ENCODE results near the gene SEZ6L.

Gene SEZ6L

GRCh38 chr22:26168330-26168851, 871 bp upstream of the SEZ6L start:
- Histone ChIP-seq H3K9me3 (no peaks in the 10 kb centered on the region), H3K4me1 (ENCODE audit: control insufficient read depth in 1 of 2, insufficient read depth in 1 of 2, low read depth in 1 of 2, low read length in 1 of 2) (peaks cover 0 to 6% of the 10 kb centered on the region in 2 experiments), H3K27ac (no peak overlapping the region), H3K36me3 (no peaks in the 10 kb centered on the region), H3K27me3 (peaks cover 98% of the 10 kb centered on the region), H3K4me3 (ENCODE audit: low read depth in 1 of 2, low read length in 1 of 2) (no peak overlapping the region)
- TF ChIP-seq, protein P1, sequence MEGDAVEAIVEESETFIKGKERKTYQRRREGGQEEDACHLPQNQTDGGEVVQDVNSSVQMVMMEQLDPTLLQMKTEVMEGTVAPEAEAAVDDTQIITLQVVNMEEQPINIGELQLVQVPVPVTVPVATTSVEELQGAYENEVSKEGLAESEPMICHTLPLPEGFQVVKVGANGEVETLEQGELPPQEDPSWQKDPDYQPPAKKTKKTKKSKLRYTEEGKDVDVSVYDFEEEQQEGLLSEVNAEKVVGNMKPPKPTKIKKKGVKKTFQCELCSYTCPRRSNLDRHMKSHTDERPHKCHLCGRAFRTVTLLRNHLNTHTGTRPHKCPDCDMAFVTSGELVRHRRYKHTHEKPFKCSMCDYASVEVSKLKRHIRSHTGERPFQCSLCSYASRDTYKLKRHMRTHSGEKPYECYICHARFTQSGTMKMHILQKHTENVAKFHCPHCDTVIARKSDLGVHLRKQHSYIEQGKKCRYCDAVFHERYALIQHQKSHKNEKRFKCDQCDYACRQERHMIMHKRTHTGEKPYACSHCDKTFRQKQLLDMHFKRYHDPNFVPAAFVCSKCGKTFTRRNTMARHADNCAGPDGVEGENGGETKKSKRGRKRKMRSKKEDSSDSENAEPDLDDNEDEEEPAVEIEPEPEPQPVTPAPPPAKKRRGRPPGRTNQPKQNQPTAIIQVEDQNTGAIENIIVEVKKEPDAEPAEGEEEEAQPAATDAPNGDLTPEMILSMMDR (IDR thresholded peaks at IDR 0.05): no peak

GRCh38 chr22:26168939-26169314, 335 bp upstream of the SEZ6L start:
- TF ChIP-seq, protein P1 (IDR thresholded peaks at IDR 0.05): no peak
- peaks cover 99% of the 10 kb centered on the region for H3K27me3 ChIP-seq
- H3K4me1 ChIP-seq (ENCODE audit: control insufficient read depth in 1 of 2, insufficient read depth in 1 of 2, low read depth in 1 of 2, low read length in 1 of 2): peaks cover 0 to 6% of the 10 kb centered on the region in 2 experiments
- no peaks in the 10 kb centered on the region for H3K36me3 ChIP-seq
- H3K27ac ChIP-seq: no peak overlapping the region
- H3K9me3 ChIP-seq: no peaks in the 10 kb centered on the region
- no peak overlapping the region for H3K4me3 ChIP-seq (ENCODE audit: low read depth in 1 of 2, low read length in 1 of 2)

DNA sequence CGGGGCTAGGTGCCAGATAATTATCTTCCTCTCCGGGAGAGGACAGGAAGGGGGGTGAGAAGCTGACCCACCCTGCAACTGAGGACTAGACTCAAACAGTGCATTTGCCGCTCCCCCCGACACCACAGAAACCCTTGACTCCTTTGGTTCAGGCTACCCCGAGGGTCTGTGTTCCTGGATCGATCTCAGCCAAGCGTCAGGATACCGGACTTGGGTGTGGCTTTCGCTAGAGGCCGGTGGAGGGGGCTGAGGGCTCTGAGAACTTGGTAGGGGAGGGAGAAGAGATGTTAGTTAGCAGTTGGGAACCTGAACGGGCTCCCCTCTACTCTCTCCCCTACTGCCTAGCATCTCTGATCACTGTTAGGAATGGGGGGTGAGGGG, 840 bp downstream of the SEZ6L start:
- Histone ChIP-seq H3K4me3 (ENCODE audit: low read depth in 1 of 2, low read length in 1 of 2) (no peak overlapping the region), H3K27ac (no peak overlapping the region), H3K36me3 (no peaks in the 10 kb centered on the region), H3K9me3 (no peaks in the 10 kb centered on the region), H3K27me3 (peaks cover 99% of the 10 kb centered on the region), H3K4me1 (ENCODE audit: control insufficient read depth in 1 of 2, insufficient read depth in 1 of 2, low read depth in 1 of 2, low read length in 1 of 2) (peaks cover 0 to 6% of the 10 kb centered on the region in 2 experiments)
- TF ChIP-seq, protein P1 (IDR thresholded peaks at IDR 0.05): no peak

DNA sequence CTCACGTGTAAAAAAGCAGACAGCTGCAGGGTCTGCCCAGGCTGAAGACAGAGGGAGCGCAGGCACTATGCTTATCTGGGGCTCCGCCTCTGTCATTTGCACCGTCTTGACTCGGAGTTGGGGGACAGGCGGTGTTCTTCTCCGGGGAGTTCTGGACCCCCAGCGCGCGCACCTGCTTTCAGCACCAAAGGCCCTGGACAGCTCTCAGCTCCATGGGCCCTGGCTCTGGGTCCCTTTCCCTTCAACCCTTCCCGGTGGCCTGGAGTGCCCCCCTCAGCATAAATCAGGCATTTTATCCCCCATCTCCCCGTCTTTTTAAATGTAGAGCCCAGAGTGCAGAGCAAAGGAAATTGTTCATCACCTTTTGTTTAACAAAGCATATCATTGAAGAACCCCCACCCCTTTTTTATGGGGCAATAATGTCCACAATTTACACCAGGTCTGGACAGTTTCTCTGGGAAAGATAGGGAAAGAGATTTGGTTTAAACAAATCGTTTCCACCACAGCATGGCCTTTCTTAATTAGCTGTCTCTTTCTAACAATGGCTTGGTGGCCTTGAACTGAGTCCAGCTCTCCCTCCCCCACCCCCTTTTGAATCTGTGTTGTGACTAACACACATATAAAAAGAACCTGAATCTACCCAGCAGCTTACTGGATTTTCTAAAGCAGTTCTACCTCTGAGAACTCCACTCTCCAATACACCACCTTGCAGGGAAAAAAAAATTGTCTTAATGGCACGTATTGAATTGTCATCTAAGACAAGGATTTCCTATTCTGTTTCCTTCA, 1.7 kb downstream of the SEZ6L start:
- peaks cover 0 to 6% of the 10 kb centered on the region in 2 experiments for H3K4me1 ChIP-seq (ENCODE audit: control insufficient read depth in 1 of 2, insufficient read depth in 1 of 2, low read depth in 1 of 2, low read length in 1 of 2)
- TF ChIP-seq, protein P1 (IDR thresholded peaks at IDR 0.05): no peak
- H3K4me3 ChIP-seq (ENCODE audit: low read depth in 1 of 2, low read length in 1 of 2): no peak overlapping the region
- no peaks in the 10 kb centered on the region for H3K36me3 ChIP-seq
- H3K27ac ChIP-seq: no peak overlapping the region
- no peaks in the 10 kb centered on the region for H3K9me3 ChIP-seq
- peaks cover 90% of the 10 kb centered on the region for H3K27me3 ChIP-seq

DNA sequence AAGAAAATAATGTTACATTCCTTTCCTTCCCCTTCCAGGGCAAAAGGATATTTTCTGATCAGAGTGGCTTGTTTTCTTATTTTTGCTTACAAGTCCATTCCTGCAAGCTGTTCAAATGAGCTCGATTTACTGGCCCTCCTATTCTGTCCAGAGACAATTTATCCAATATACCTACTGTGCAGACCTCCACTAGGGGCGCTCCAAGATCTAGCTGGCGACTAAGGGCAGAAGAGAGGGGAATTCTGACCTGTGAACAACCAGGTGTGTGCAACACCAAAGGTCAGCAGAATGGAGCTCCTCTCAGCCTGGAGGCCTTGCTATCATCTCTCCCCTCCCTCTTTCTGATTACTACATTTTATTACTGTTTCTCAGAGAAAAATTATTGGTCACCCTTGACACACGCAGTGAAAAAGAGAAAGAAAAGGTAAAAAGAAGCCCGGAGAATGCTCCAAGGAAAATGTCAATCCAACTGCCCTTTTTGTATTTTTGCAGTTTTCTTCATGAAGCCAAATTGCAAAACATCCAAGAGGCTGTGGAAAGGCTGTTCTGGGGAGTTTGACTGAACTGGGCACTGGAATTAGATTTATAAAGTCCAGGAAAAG, 3.2 kb downstream of the SEZ6L start:
- no peak overlapping the region for H3K27ac ChIP-seq

More for the DNA sequence above, 3.2 kb downstream of the SEZ6L start:
- peaks cover 0 to 6% of the 10 kb centered on the region in 2 experiments for H3K4me1 ChIP-seq (ENCODE audit: control insufficient read depth in 1 of 2, insufficient read depth in 1 of 2, low read depth in 1 of 2, low read length in 1 of 2)
- H3K4me3 ChIP-seq (ENCODE audit: low read depth in 1 of 2, low read length in 1 of 2): no peak overlapping the region
- H3K27me3 ChIP-seq: peaks cover 75% of the 10 kb centered on the region
- H3K9me3 ChIP-seq: no peaks in the 10 kb centered on the region
- H3K36me3 ChIP-seq: no peaks in the 10 kb centered on the region
- TF ChIP-seq, protein P1 (IDR thresholded peaks at IDR 0.05): no peak

Data from neutrophil (primary cell).